Neural cell (in vitro differentiated cells): Measurements from ENCODE around the gene GNA15.

Source experiments
- CTCF ChIP-seq: fragments of 450-650 bp; IDR thresholded peaks from 2 replicates; pipeline ENCODE4 v1.5.1; 2014; ENCODE audit warnings: antibody characterized with exemption, mild to moderate bottlenecking, moderate library complexity; ENCODE audit not compliant: poor library complexity, severe bottlenecking
- EZH2 ChIP-seq: fragments of 200-600, 300-800 bp; shearing (Covaris generic), sonication (generic); IDR thresholded peaks from 2 replicates; pipeline ENCODE4 v1.6.1; 2014; ENCODE audit warnings: antibody characterized with exemption, low read length, borderline replicate concordance, mild to moderate bottlenecking; ENCODE audit not compliant: insufficient read depth, poor library complexity, severe bottlenecking
- MXI1 ChIP-seq: fragments of 450-650 bp; conservative IDR thresholded peaks from 2 replicates; pipeline ENCODE4 v1.6.1; 2014; ENCODE audit warnings: antibody characterized with exemption, mild to moderate bottlenecking; ENCODE audit not compliant: poor library complexity, severe bottlenecking

GRCh38 chr19:3186160-3186688 is 50.4 kb downstream of the GNA15 start:
- TF ChIP-seq CTCF (no peak), EZH2 (no peak), MXI1 (peak; percentile 59)
